ENCODE measurements around the gene TUBA4B. TPM values are rescaled to one million over a fixed set of nuclear protein-coding genes. Genes with fewer than 3 reads are reported as not detected.
A peak's percentile ranks its signal among the peaks of the same experiment; 100 is the strongest.
"Not testable (repeated sequence)": the region's sequence is repeated elsewhere in the genome, so short reads cannot be mapped to it uniquely, and the experiment has no call there.

The TUBA4B gene
- total and polyA plus RNA-seq, 4 donors, result 0.28 TPM; not detected in 3

DNA sequence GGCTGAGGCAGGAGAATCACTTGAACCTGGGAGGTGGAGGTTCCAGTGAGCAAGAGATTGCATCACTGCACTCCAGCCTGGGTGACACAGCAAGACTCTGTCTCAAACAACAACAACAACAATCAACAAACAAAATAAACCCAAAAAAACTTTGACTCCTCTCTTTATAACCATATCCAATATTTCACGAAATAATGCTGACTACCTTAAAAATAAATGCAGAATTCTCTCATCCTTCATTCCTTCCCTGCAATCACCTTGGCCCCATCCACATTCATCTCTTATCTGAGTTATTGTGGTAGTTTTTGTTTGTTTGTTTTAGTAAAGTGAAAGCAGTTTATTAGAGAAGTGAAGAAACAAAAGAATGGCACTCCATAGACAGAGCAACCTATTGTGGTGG, 53.0 kb downstream of the TUBA4B start:
- H3K27ac ChIP-seq (ENCODE audit: low read depth in 1 of 2, low read length in 2 of 2), result no peak overlapping the region
- intact Hi-C loops (cut with DNase I), result loop anchor here (5.0 to 10.0 kb wide), 2 partner anchors 251 to 254 kb away; no protein-coding TSS in a partner anchor
- no peaks in the 10 kb centered on the region for H3K27me3 ChIP-seq (ENCODE audit: control insufficient read depth in 1 of 2, insufficient read depth in 2 of 2, low read length in 1 of 2)
- H3K9me3 ChIP-seq (ENCODE audit: control insufficient read depth, low read length), result peaks cover 2% of the 10 kb centered on the region
- H3K36me3 ChIP-seq (ENCODE audit: control insufficient read depth in 1 of 2, insufficient read depth in 2 of 2, low read length in 1 of 2), result no peaks in the 10 kb centered on the region
- ATAC-seq (ENCODE audit: low FRiP score) (no peak), DNase-seq (no peak)
- 75 to 77% methylated on average over 1 of the region's 1 CpG for WGBS, 2 donors
- no peak overlapping the region for H3K4me3 ChIP-seq (ENCODE audit: low read length in 2 of 2)
- H3K4me1 ChIP-seq (ENCODE audit: control insufficient read depth in 1 of 2, insufficient read depth in 2 of 2, low read length in 2 of 2), result no peaks in the 10 kb centered on the region

- Histone ChIP-seq H3K27me3 (ENCODE audit: control insufficient read depth in 1 of 2, insufficient read depth in 2 of 2, low read length in 1 of 2) (no peaks in the 10 kb centered on the region), H3K27ac (ENCODE audit: low read depth in 1 of 2, low read length in 2 of 2) (no peak overlapping the region), H3K36me3 (ENCODE audit: control insufficient read depth in 1 of 2, insufficient read depth in 2 of 2, low read length in 1 of 2) (no peaks in the 10 kb centered on the region), H3K4me3 (ENCODE audit: low read length in 2 of 2) (no peak overlapping the region), H3K4me1 (ENCODE audit: control insufficient read depth in 1 of 2, insufficient read depth in 2 of 2, low read length in 2 of 2) (no peaks in the 10 kb centered on the region), H3K9me3 (ENCODE audit: control insufficient read depth, low read length) (peaks cover 2% of the 10 kb centered on the region)
- intact Hi-C loops (cut with DNase I), result loop anchor here (5.0 to 10.0 kb wide), 2 partner anchors 254 to 256 kb away; no protein-coding TSS in a partner anchor
- peak in 1 of 2 donors; percentile 91 for DNase-seq
- ATAC-seq (ENCODE audit: low FRiP score), result peak; percentile 80
- 3 to 4% methylated on average over 40 to 45 of the region's 45 CpGs for WGBS, 2 donors
Measured at GRCh38 chr2:219308142-219309101, 55.4 kb downstream of the TUBA4B start.

DNA sequence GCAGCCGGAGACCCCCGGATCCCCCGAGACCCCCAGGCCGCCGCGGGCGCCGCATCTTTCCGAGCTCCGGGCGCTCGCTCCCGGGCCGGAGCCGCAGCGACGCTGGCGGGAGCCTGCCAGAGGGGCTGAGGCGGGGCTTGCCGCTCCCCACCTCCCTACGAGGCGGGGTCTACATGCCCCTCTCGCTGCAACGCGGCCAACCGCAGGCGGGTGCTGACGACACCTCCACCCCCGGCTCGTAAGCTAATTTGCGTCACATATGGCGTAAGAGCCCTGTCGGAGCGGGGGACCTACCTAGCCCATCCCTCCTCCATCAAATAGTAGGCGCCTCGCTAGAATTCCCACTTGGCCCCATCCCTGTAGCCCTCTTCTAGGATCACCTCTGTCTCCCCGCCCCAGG, 56.2 kb downstream of the TUBA4B start, which contains the start of gene PTPRN:
Gene PTPRN (minus strand): TSS at position 124 of the 400 bp plus-strand sequence. CDS start 69 bp downstream, at position 55.
- intact Hi-C loops (cut with DNase I), result loop anchor here (5.0 to 10.0 kb wide), 2 partner anchors 254 to 257 kb away; no protein-coding TSS in a partner anchor
- no peak within 1 kb of the TSS for H3K4me3 ChIP-seq (ENCODE audit: low read length in 2 of 2)
- peaks cover 2% of the 10 kb centered on the region for H3K9me3 ChIP-seq (ENCODE audit: control insufficient read depth, low read length)

DNA sequence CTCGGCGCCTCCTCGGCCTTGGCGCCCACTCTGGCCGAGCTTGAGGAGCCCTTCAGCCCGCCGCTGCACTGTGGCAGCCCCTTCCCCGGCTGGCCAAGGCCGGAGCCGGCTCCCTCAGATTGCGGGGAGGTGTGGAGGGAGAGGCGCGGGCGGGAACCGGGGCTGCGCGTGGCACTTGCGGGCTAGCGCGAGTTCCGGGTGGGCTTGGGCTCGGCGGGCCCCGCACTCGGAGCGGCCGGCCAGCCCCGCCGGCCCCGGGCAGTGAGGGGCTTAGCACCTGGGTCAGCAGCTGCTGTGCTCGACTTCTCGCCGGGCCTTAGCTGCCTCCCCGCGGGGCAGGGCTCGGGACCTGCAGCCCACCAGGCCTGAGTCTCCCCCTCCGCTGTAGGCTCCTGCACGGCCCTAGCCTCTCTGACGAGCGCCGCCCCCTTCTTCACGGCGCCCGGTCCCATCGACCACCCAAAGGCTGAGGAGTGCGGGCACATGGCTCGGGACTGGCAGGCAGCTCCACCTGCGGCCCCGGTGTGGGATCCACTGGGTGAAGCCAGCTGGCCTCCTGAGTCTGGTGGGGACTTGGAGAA, 59.7 kb downstream of the TUBA4B start:
- H3K27ac ChIP-seq (ENCODE audit: low read depth in 1 of 2, low read length in 2 of 2); H3K27me3 ChIP-seq (ENCODE audit: control insufficient read depth in 1 of 2, insufficient read depth in 2 of 2, low read length in 1 of 2); ATAC-seq (ENCODE audit: low FRiP score); H3K9me3 ChIP-seq (ENCODE audit: control insufficient read depth, low read length); intact Hi-C loops (cut with DNase I); DNase-seq; H3K4me3 ChIP-seq (ENCODE audit: low read length in 2 of 2); H3K4me1 ChIP-seq (ENCODE audit: control insufficient read depth in 1 of 2, insufficient read depth in 2 of 2, low read length in 2 of 2); H3K36me3 ChIP-seq (ENCODE audit: control insufficient read depth in 1 of 2, insufficient read depth in 2 of 2, low read length in 1 of 2): not testable (repeated sequence)
- 92% methylated on average over 45 to 49 of the region's 49 CpGs for WGBS, 2 donors

More for the DNA sequence above, 56.2 kb downstream of the TUBA4B start, which contains the start of gene PTPRN:
- Histone ChIP-seq H3K4me1 (ENCODE audit: control insufficient read depth in 1 of 2, insufficient read depth in 2 of 2, low read length in 2 of 2) (no peaks in the 10 kb centered on the region), H3K36me3 (ENCODE audit: control insufficient read depth in 1 of 2, insufficient read depth in 2 of 2, low read length in 1 of 2) (no peaks in the 10 kb centered on the region), H3K27me3 (ENCODE audit: control insufficient read depth in 1 of 2, insufficient read depth in 2 of 2, low read length in 1 of 2) (no peaks in the 10 kb centered on the region), H3K27ac (ENCODE audit: low read depth in 1 of 2, low read length in 2 of 2) (no peak within 1 kb of the TSS)
- 1 to 3% methylated on average over 37 of the region's 37 CpGs for WGBS, 2 donors
- ATAC-seq (ENCODE audit: low FRiP score) (no peak), DNase-seq (no peak)

DNA sequence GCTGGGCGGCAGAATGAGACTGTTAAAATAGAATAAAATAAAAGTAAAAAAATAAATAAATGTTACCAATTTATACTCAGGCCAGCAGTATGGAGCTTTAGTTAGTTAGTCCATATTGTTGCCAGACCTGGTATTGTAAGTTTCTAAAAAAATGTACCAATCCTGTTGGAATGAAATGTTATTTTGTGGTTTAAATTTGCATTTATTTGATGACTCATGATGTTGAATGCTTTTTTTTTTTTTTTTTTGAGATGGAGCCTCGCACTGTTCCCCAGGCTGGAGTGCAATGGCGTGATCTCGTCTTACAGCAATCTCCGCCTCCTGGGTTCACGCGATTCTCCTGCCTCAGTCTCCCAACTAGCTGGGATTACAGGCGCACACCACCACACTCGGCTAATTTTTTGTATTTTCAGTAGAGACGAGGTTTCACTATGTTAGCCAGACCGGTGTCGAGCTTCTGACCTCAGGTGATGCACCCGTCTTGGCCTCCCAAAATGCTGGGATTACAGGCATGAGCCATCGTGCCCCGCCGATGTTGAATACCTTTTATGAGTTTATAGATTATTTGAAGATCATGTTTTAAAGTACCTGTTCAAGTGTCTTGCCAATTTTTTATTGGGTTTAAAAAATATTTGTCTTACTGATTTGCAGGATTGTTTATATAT, 61.9 kb downstream of the TUBA4B start:
- intact Hi-C loops (cut with DNase I), result no loop called here

More for the DNA sequence above, 61.9 kb downstream of the TUBA4B start:
- 85 to 89% methylated on average over 16 of the region's 16 CpGs for WGBS, 2 donors
- H3K4me1 ChIP-seq (ENCODE audit: control insufficient read depth in 1 of 2, insufficient read depth in 2 of 2, low read length in 2 of 2), result no peaks in the 10 kb centered on the region
- no peak overlapping the region for H3K27ac ChIP-seq (ENCODE audit: low read depth in 1 of 2, low read length in 2 of 2)
- ATAC-seq (ENCODE audit: low FRiP score), result no peak
- H3K4me3 ChIP-seq (ENCODE audit: low read length in 2 of 2), result no peak overlapping the region
- H3K36me3 ChIP-seq (ENCODE audit: control insufficient read depth in 1 of 2, insufficient read depth in 2 of 2, low read length in 1 of 2), result no peaks in the 10 kb centered on the region
- H3K9me3 ChIP-seq (ENCODE audit: control insufficient read depth, low read length), result peaks cover 2% of the 10 kb centered on the region
- DNase-seq, result no peak
- H3K27me3 ChIP-seq (ENCODE audit: control insufficient read depth in 1 of 2, insufficient read depth in 2 of 2, low read length in 1 of 2), result no peaks in the 10 kb centered on the region

Small RNA genes within 50 kb of the gene (microRNA-seq; reads per million reads assigned to microRNA genes)
- gene MIR153-1, result 0 to 0.99 reads per million in 2 donors

Other genes with a start within 250 kb of the TUBA4B start
- not detected for gene CFAP65, start 211.7 kb upstream of the TUBA4B start, total RNA-seq
- gene CFAP65, start 211.7 kb upstream of the TUBA4B start, polyA plus RNA-seq, result under 1 TPM in 1 of 2 donors, not detected in 1; 0.15 TPM
- gene IHH, start 192.3 kb upstream of the TUBA4B start, total RNA-seq, result not detected
- 1 to 10 TPM in 1 of 2 donors, under 1 TPM in 1; 0.05 to 2.0 TPM for gene IHH, start 192.3 kb upstream of the TUBA4B start, polyA plus RNA-seq
- gene NHEJ1, start 92.4 kb upstream of the TUBA4B start, total RNA-seq, result 1 to 10 TPM; 6.8 to 9.8 TPM
- gene NHEJ1, start 92.4 kb upstream of the TUBA4B start, polyA plus RNA-seq, result 1 to 10 TPM; 8.1 to 8.9 TPM
- gene SLC23A3, start 83.2 kb upstream of the TUBA4B start, total RNA-seq, result 1 to 10 TPM; 3.5 to 7.3 TPM
- 1 to 10 TPM; 1.6 to 4.7 TPM for gene SLC23A3, start 83.2 kb upstream of the TUBA4B start, polyA plus RNA-seq
- gene CNPPD1, start 76.3 kb upstream of the TUBA4B start, total RNA-seq, result 10 to 100 TPM; 36.9 to 50.0 TPM
- 10 to 100 TPM; 23.9 to 52.3 TPM for gene CNPPD1, start 76.3 kb upstream of the TUBA4B start, polyA plus RNA-seq
- 10 to 100 TPM; 48.0 to 70.6 TPM for gene RETREG2, start 75.0 kb upstream of the TUBA4B start, total RNA-seq
- 10 to 100 TPM; 19.3 to 44.2 TPM for gene RETREG2, start 75.0 kb upstream of the TUBA4B start, polyA plus RNA-seq
- 10 to 100 TPM; 40.7 to 43.6 TPM for gene ZFAND2B, start 46.5 kb upstream of the TUBA4B start, total RNA-seq
- 10 to 100 TPM; 30.2 to 73.4 TPM for gene ZFAND2B, start 46.5 kb upstream of the TUBA4B start, polyA plus RNA-seq
- 10 to 100 TPM; 16.9 to 28.9 TPM for gene ABCB6, start 34.3 kb upstream of the TUBA4B start, total RNA-seq
- gene ABCB6, start 34.3 kb upstream of the TUBA4B start, polyA plus RNA-seq, result 10 to 100 TPM; 16.5 to 72.5 TPM
- gene ATG9A, start 23.6 kb upstream of the TUBA4B start, total RNA-seq, result 10 to 100 TPM; 33.9 to 36.3 TPM
- gene ATG9A, start 23.6 kb upstream of the TUBA4B start, polyA plus RNA-seq, result 10 to 100 TPM in 1 of 2 donors, 1 to 10 TPM in 1; 9.6 to 36.6 TPM
- 10 to 100 TPM; 21.4 to 55.9 TPM for gene ANKZF1, start 23.4 kb upstream of the TUBA4B start, total RNA-seq
- 100 to 1,000 TPM in 1 of 2 donors, 10 to 100 TPM in 1; 12.9 to 101 TPM for gene ANKZF1, start 23.4 kb upstream of the TUBA4B start, polyA plus RNA-seq
- gene GLB1L, start 7.8 kb upstream of the TUBA4B start, total RNA-seq, result 1 to 10 TPM; 2.9 to 7.1 TPM
- gene GLB1L, start 7.8 kb upstream of the TUBA4B start, polyA plus RNA-seq, result 1 to 10 TPM; 2.7 to 3.8 TPM
- 10 to 100 TPM; 19.7 to 22.6 TPM for gene STK16, start 7.8 kb upstream of the TUBA4B start, total RNA-seq
- gene STK16, start 7.8 kb upstream of the TUBA4B start, polyA plus RNA-seq, result 10 to 100 TPM; 26.8 to 37.2 TPM
- gene TUBA4A, start 675 bp downstream of the TUBA4B start, total RNA-seq, result 10 to 100 TPM; 44.3 to 59.2 TPM
- 10 to 100 TPM; 20.3 to 48.3 TPM for gene TUBA4A, start 675 bp downstream of the TUBA4B start, polyA plus RNA-seq
- gene DNAJB2, start 26.1 kb downstream of the TUBA4B start, total RNA-seq, result 10 to 100 TPM; 54.4 to 54.7 TPM
- gene DNAJB2, start 26.1 kb downstream of the TUBA4B start, polyA plus RNA-seq, result 10 to 100 TPM; 45.0 to 58.6 TPM
- gene PTPRN, start 56.2 kb downstream of the TUBA4B start, total RNA-seq, result under 1 TPM in 1 of 2 donors, not detected in 1; 0.39 TPM
- not detected for gene PTPRN, start 56.2 kb downstream of the TUBA4B start, polyA plus RNA-seq
- not detected for gene RESP18, start 79.5 kb downstream of the TUBA4B start, total RNA-seq
- not detected for gene RESP18, start 79.5 kb downstream of the TUBA4B start, polyA plus RNA-seq
- 10 to 100 TPM; 40.8 to 60.2 TPM for gene DNPEP, start 134.7 kb downstream of the TUBA4B start, total RNA-seq
- gene DNPEP, start 134.7 kb downstream of the TUBA4B start, polyA plus RNA-seq, result 100 to 1,000 TPM in 1 of 2 donors, 10 to 100 TPM in 1; 64.7 to 127 TPM
- gene DES, start 165.1 kb downstream of the TUBA4B start, total RNA-seq, result 100 to 1,000 TPM; 282 to 314 TPM
- gene DES, start 165.1 kb downstream of the TUBA4B start, polyA plus RNA-seq, result 100 to 1,000 TPM in 1 of 2 donors, 10 to 100 TPM in 1; 22.5 to 145 TPM
- gene SPEG, start 181.6 kb downstream of the TUBA4B start, total RNA-seq, result 100 to 1,000 TPM; 261 to 453 TPM
- 1,000 to 10,000 TPM in 1 of 2 donors, 10 to 100 TPM in 1; 81.6 to 1,108 TPM for gene SPEG, start 181.6 kb downstream of the TUBA4B start, polyA plus RNA-seq
- 10 to 100 TPM; 38.5 to 42.3 TPM for gene GMPPA, start 245.6 kb downstream of the TUBA4B start, total RNA-seq
- 100 to 1,000 TPM in 1 of 2 donors, 10 to 100 TPM in 1; 17.0 to 135 TPM for gene GMPPA, start 245.6 kb downstream of the TUBA4B start, polyA plus RNA-seq

All from aorta (tissue), 5 donors.